HG02973 (cell line): ENCODE results near the gene NCR3LG1.
"Not testable (repeated sequence)": the region's sequence is repeated elsewhere in the genome, so short reads cannot be mapped to it uniquely, and the experiment has no call there.

Experiments
- ATAC-seq: cut with Tn5 transposase; IDR thresholded peaks from one replicate; pipeline ENCODE4 v1.9.1; 2021; ENCODE audit warnings: moderate library complexity; ENCODE audit not compliant: unreplicated experiment

Gene NCR3LG1

DNA sequence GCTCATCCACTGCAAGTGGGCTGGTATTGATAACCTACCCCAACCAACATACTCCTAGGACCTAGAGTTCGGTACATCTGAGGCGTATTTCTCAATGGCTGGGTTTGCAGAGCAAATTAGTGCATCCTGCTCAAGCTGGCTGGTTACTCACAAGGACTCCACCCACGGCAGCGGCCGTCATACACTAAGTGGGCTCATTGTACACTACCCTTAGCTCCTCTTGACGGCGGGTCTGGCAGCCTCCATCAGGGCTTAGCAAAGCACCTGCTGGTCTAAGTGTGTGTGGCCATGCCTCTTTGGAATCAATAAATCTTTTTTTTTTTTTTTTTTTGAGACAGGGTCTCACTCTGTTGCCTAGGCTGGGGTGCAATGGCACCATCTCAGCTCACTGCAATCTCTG, 57.0 kb downstream of the NCR3LG1 start:
- ATAC-seq, result no peak

DNA sequence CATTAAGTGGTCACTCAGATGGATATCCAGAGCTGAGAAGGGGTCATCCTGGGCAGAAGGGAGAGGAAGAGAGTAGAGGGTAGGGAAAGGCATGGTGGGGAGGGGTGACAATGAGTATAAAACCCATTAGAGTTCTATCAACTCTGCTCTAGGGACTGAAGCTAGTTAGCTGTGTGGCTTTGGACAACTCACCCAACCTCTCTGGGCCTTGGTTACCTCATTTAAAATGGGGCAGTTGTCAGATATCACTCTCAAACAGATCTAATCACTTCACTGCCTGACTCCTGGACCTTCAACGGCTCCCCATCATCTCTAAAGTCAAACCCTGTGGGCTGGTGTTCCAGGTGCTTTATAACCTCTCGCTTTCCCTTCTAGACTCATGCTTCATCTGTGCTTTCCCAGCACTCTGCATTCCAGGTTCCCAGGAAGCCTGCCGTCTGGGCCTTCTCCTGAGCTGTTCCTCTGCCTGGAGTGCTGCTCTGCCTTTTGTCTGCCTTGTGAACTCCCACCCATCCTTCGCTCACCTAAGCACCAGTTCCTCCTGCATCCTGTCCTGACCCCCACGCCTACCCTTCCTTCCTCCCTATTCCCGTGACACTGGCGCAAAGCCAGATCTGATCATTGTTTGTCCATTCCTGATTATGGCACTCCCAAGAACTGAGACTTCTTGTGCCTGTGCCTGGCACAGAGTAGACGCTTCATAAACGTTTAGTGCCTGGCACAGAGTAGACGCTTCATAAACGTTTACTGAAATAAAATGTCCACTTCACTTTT, 59.2 kb downstream of the NCR3LG1 start:
- ATAC-seq, result no peak

DNA sequence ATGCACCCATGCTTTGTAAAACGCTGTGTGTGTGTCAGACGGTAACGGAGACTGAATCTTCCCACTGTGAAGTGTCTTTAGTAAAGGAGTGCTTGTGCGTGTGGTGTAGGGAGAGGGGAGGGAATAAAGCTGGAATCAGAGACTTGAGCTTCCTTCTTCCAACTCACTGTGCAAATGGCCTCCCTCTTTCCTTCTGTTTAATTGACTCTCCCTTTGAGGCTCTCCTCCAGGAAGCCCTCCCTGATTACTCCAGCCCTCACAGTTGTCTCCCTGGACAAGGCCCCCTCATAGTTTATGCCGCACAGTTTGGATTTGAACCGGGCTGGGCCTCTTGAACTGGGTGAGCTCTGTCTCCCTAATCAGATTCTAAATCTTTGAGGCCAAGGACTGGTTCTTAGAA, 59.8 kb downstream of the NCR3LG1 start:
- ATAC-seq, result no peak

DNA sequence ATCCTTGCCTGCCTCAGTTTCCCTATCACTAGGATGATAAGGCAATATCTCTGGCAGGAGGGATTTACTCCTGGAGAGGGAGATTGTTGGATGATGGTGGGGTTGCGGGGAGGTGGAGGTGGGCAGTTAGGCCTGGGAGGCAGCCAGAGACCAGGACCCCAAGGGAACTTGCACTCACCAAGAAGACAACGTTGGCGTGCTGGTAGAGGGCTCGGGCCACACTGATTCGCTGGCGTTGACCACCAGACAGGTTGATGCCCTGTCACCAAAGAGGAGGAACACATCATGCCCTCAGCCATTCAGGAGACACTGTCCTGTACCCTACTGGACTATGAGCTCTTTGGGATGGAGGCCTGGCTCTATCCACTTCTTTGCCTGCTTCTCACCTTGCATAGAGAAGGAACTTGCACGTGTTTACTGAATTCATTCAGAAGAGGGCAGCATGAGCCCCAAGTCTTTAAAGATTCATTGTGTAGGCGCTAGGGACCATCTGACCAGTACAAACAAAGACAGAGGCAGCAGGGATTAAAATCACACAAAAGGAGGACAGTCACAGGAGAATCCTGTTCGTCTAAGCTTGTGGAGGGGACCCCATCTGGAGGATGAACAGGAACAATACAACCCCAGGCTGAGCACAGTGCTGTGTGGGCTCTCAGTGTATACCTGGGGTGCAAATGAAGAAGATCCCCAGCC, 61.0 kb downstream of the NCR3LG1 start:
- ATAC-seq, result no peak

DNA sequence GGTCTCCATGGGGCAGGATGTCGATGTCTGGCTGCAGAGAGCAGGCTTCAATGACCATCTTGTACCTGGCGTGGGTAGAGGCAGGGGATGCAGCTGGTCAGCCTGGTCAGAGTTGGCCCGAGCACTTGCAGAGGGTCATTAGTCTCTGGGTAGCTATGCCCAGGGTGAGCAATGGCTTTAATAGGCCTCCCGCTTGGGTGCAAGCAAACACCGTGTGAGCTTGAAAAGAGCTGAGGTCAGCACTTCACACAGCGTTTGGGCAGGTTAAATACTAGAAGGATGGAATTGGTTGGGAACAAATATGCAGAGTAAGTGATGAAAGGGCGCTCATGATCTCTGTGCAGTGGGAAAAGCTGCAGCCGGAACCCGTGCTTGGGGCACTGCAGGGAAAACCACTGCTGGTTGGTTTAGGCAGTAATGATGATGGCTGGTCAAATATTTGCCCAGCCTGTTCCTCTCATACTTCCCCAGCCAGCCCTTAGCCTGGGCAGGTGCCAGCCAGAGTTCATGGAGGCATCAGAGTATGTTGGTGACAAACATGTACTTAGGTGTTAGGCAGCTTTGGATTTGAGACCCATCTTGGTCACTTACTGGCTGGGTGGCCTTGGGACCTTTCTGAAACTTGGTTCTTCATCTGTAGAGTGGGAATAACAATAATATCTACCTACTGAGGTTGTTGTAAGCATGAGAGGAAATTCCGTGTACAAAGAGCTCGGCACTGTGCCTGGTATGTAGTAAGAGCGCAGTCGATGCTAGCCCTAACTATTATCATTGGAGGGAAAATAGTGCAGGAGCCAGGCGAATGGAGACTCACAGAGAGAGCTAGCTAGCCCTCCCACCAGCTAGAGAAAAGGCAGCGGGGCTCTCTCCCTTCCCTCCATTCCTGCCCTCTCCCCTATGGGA, 62.1 kb downstream of the NCR3LG1 start:
- ATAC-seq, result no peak

GRCh38 chr11:17414317-17414737, 62.7 kb downstream of the NCR3LG1 start:
- no peak for ATAC-seq

DNA sequence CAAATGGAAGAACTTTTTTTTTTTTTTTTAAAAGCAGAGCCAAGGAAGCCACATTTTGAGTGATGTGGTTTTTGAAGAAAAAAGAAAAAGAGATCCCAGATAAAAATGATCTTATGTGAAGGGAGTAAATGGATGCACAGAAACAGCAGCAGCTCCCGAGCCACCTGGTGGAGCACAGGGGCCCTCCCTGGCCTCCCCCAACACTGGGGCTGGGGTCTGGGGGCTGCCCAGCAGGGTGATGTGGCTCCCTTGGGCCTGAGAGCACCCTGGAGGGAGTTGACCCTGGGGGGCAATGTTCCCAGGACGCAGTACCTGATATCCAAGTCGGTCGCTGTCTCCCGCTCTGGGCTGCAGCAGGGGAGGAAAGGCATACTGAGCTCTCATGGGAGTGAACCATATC, 63.4 kb downstream of the NCR3LG1 start:
- no peak for ATAC-seq

- no peak for ATAC-seq
These were observed 64.0 kb downstream of the NCR3LG1 start for GRCh38 chr11:17415523-17416104.

DNA sequence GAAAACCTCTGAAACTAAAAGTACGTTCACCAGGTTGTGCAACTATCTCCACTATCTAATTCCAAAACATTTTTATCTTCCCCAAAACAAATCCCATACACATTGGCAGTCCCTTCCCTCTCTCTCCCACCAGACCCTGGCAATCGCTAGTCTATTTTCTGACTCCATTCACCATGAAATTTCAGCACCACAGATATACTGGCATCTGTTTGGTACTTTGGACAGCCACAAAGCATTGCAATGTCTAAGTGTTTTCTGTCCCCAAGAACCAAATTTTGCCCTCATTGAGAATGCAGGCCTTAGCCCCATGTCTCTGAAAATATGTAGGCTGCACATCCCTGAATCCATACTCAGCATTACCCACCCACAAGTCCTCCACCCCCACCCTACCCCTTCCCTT, 64.9 kb downstream of the NCR3LG1 start:
- no peak for ATAC-seq

- no peak for ATAC-seq
These were observed 67.0 kb downstream of the NCR3LG1 start for GRCh38 chr11:17418444-17419081.

GRCh38 chr11:17421781-17422180, 70.2 kb downstream of the NCR3LG1 start:
- ATAC-seq, result no peak

DNA sequence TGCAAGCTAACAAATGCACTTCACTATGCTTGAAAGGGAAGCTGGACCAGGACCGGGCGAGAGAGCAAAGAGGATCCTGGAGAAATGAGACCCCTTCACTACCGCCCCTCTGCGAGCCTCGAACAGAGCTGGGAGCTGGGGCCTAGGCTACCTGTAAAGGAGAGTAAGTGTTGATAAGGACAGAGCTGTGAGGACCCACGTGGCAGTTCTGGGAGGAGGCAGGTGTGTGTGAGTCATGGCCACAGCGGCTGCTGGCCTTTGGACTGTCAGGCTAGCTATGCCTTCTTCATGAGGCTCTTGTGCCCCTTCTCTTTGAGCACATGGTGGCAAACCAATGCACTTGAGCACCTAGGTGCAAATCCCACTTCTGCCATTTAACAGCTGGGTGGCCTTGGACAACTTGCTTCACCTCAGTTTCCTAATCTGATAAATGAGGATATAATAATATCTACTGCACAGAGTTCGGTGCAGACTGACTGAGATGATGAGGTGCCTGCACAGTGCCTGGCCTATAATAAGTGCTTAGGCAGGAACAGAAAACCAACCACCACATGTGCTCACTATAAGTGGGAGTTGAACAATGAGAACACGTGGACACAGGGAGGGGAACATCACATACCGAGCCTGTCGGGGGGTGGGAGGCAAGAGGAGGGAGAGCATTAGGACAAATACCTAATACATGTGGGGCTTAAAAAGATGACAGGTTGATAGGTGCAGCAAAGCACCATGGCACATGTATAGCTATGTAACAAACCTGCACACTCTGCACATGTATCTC, 72.1 kb downstream of the NCR3LG1 start:
- no peak for ATAC-seq

DNA sequence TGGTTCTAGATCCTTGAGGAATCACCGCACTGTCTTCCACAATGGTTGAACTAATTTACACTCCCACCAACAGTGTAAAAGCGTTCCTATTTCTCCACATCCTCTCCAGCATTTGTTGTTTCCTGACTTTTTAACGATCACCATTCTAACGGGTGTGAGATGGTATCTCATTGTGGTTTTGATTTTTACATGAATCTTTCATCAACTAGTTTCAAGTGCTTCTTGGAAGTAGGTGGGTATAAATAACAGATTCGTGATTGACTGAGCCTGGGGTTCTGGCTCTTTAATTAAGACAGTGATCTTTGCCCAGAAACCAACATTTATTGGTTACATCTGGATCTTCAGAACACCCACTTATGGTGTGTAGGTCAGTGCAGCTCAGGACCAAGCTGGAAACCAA, 74.6 kb downstream of the NCR3LG1 start:
- not testable (repeated sequence) for ATAC-seq
